HG03097 (cell line): ENCODE data around the gene NYAP1.
"Not testable (repeated sequence)": the region's sequence is repeated elsewhere in the genome, so short reads cannot be mapped to it uniquely, and the experiment has no call there.

Source experiments
- ATAC-seq: cut with Tn5 transposase; IDR thresholded peaks from one replicate; pipeline ENCODE4 v1.9.1; 2021; ENCODE audit not compliant: unreplicated experiment, low FRiP score

NYAP1 gene

GRCh38 chr7:100540073-100540723, 56.5 kb downstream of the NYAP1 start:
- ATAC-seq: no peak

GRCh38 chr7:100541309-100541708, 57.6 kb downstream of the NYAP1 start:
- not testable (repeated sequence) for ATAC-seq

GRCh38 chr7:100543586-100543985, 59.9 kb downstream of the NYAP1 start:
- no peak for ATAC-seq

- no peak for ATAC-seq
Measured at GRCh38 chr7:100544386-100544785, 60.7 kb downstream of the NYAP1 start.
